Large intestine (tissue), 3 donors: ENCODE data around the gene VPS8. TPM values are rescaled to one million over a fixed set of nuclear protein-coding genes. Genes with fewer than 3 reads are reported as not detected.

Source experiments
- DNase-seq, 2 donors: peaks; one replicate each; pipeline versions ENCODE4 v3.0.0 to v3.0.0-alpha.2; 2013
- H3K27ac ChIP-seq: one replicate; pipeline ENCODE4 v1.5.1; 2013; ENCODE audit warnings: low read length
- H3K27me3 ChIP-seq: 2 replicates; pipeline ENCODE4 v1.6.1; 2013; ENCODE audit warnings: low read length; ENCODE audit not compliant: control insufficient read depth, insufficient read depth
- H3K36me3 ChIP-seq: 2 replicates; pipeline ENCODE4 v1.6.1; 2013; ENCODE audit warnings: low read length; ENCODE audit not compliant: control insufficient read depth, insufficient read depth
- H3K4me1 ChIP-seq: one replicate; pipeline ENCODE4 v1.6.1; 2013; ENCODE audit warnings: low read length; ENCODE audit not compliant: control insufficient read depth, insufficient read depth
- H3K4me3 ChIP-seq: one replicate; pipeline ENCODE4 v1.5.1; 2013; ENCODE audit warnings: low read length
- H3K9me3 ChIP-seq: one replicate; pipeline ENCODE4 v1.6.1; 2013; ENCODE audit warnings: mild to moderate bottlenecking, low read depth, low read length, moderate library complexity; ENCODE audit not compliant: control insufficient read depth
- whole genome bisulfite sequencing: methylation state at CpG from one replicate; pipeline ENCODE4 v1.1.5; 2013; ENCODE audit warnings: low lambda C conversion rate; ENCODE audit not compliant: insufficient coverage; 5-methylcytosine and 5-hydroxymethylcytosine counted together
- polyA plus RNA-seq: library from polyadenylated mRNA; unstranded; fragments of 120-200 nt; gene quantifications from one replicate; pipeline ENCODE4 v1.2.1, GENCODE V29; 2013

VPS8 gene
- polyA plus RNA-seq, 1 donor, result 36.2 TPM

GRCh38 chr3:185065059-185065458 is 253.1 kb downstream of the VPS8 start:
- no peaks in the 10 kb centered on the region for H3K36me3 ChIP-seq
- no peak overlapping the region for H3K4me3 ChIP-seq
- peaks cover 4% of the 10 kb centered on the region for H3K9me3 ChIP-seq
- DNase-seq, result peak in 1 of 2 donors; percentile 26
- H3K4me1 ChIP-seq, result peaks cover 14% of the 10 kb centered on the region
- WGBS, result no CpG with 5 or more reads among the region's 3 CpGs
- no peaks in the 10 kb centered on the region for H3K27me3 ChIP-seq
- no peak overlapping the region for H3K27ac ChIP-seq

GRCh38 chr3:185066251-185066650 is 254.3 kb downstream of the VPS8 start:
- Histone ChIP-seq H3K27me3 (no peaks in the 10 kb centered on the region), H3K9me3 (no peaks in the 10 kb centered on the region), H3K27ac (no peak overlapping the region), H3K4me3 (no peak overlapping the region), H3K36me3 (no peaks in the 10 kb centered on the region), H3K4me1 (peaks cover 18% of the 10 kb centered on the region)
- no CpG with 5 or more reads among the region's 4 CpGs for WGBS
- no peak for DNase-seq

DNA sequence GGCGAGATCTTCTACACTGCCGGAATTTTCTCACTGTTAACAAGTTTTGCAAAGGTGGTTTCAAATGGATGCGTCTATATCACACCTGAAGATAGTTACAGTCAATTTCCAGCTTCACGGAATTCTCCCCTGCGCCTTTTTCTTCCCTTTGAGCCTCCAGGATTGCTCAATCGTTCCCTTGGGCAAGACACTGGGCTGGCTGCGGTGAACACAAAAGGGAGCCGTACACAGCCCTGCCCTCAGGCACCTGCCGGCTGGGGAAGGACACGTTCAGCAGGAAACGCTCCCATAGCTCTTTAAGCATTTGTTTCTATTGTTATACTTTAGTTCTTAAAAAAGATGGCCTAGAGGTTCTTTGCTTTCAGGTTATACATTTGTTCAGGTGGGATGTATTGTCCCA is 255.2 kb downstream of the VPS8 start:
- Histone ChIP-seq H3K4me1 (peaks cover 18% of the 10 kb centered on the region), H3K9me3 (no peaks in the 10 kb centered on the region), H3K4me3 (no peak overlapping the region), H3K36me3 (no peaks in the 10 kb centered on the region), H3K27ac (no peak overlapping the region), H3K27me3 (no peaks in the 10 kb centered on the region)
- no peak for DNase-seq
- WGBS, result 80% methylated on average over 2 of the region's 11 CpGs

DNA sequence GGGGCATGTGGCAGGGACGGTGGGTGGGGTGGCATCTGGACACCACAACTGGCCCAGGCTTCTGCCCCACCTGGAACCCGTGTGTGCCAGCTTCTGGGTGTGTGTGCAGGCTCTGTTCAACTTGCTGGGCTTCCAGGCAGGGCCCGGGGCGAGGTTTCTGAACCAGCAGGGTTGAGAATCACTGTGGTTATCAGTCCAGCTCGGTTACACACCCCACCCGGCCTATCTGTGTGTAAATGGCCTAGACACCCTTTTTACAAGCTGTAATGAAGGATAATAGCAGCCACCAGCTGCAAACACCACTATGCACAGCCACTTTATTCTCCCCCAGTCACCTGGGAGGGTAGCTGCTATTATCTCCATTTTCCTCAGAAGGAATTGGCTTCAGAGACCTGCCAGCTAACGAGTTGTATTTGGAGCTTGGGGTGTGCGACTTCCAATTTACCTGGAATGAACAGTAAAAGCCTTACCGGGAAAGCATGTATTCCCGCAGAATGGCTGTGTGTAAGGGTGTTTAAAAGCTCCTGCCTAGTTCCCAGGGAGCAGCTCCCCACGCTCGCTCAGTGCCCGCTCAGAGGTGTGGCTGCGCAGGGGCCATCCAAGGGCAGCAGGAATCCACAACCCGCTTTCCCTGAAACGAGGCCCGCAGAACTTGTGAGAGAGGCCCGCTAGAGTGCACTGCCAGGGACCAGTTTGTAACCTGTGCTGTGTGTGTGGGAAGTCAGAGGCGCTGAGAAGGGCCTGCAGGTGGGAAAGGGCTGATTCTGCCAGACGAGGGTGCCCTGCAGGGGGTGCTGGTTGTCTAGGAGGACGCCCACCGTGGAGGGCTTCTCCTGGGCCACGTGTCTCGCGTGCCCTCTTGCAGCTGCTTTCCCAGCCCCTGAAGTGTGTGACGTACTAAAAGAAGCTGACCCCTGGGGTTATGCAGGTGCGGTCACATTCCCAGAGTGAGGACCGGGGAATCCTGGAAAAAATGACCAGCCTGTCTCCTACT is 257.4 kb downstream of the VPS8 start:
- H3K9me3 ChIP-seq, result no peaks in the 10 kb centered on the region
- H3K4me1 ChIP-seq, result peaks cover 18% of the 10 kb centered on the region
- no peaks in the 10 kb centered on the region for H3K36me3 ChIP-seq
- no peak overlapping the region for H3K4me3 ChIP-seq
- WGBS, result no CpG with 5 or more reads among the region's 28 CpGs
- DNase-seq, result peak; percentile 44 to 78
- peak overlapping the region; percentile 63 for H3K27ac ChIP-seq
- no peaks in the 10 kb centered on the region for H3K27me3 ChIP-seq

DNA sequence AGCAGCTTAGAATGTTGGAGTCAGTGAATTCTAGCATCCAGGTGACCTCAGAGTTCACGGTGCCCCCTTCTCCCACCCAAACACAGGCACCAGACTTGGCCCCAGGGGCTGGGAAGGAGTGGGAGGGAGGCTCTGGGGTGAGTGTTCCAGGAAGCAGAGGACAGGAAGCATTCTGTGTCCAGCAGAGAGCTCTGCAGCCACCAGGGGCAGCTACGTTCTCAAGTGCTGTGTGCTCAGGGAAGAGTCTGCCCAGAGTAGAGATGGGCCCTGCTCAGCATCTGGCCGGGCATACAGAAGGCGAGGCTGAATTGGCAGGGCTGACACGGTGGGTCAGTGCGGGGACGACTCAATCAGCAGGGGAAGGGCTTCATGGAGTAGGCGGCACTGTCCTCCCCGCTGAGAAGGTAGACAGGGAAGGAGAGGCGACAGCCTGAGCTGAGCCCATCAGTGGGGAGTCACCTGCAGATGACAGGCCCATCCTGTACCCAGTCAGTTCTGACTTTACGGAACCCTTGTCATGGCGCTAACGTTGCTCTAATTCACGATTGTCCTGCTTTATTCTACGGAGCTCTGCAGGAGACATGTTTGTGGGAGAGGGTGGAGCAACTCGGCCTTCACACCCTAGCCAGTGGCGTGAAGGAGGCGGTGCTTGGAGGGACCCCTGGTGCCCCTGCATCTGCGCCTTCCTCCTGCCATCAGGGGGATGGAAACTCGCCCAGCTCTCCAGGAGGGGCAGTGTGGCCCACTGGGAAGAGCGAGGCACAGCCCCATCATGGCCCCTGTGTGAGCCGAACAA is 258.7 kb downstream of the VPS8 start:
- Histone ChIP-seq H3K27ac (no peak overlapping the region), H3K9me3 (no peaks in the 10 kb centered on the region), H3K36me3 (no peaks in the 10 kb centered on the region), H3K27me3 (no peaks in the 10 kb centered on the region), H3K4me1 (peaks cover 18% of the 10 kb centered on the region), H3K4me3 (no peak overlapping the region)
- DNase-seq, result peak; percentile 38 to 53
- WGBS, result no CpG with 5 or more reads among the region's 22 CpGs

GRCh38 chr3:185071287-185071800 is 259.4 kb downstream of the VPS8 start:
- H3K36me3 ChIP-seq, result no peaks in the 10 kb centered on the region
- no peak for DNase-seq
- WGBS, result no CpG with 5 or more reads among the region's 7 CpGs
- H3K27ac ChIP-seq, result no peak overlapping the region
- H3K4me1 ChIP-seq, result peaks cover 18% of the 10 kb centered on the region
- no peaks in the 10 kb centered on the region for H3K9me3 ChIP-seq
- H3K27me3 ChIP-seq, result no peaks in the 10 kb centered on the region
- no peak overlapping the region for H3K4me3 ChIP-seq

DNA sequence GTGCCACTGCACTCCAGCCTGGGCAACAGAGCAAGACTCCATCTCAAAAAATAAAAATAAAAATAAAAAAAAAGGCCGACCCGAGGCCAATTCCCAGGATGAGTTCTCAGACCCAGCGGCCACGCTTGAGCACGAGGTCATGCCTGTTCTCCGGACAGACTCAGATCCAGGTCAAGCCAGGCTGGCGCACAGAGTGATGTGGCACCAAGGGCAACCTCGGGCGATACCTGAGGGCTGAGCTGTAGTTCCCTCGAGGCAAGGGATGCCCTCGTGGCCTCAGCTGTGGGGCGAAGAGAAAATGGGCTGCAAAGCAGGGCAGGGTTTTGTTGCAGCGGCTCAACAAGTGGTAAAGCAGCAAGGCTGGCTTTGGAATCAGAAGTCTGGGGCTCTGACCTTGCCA is 263.6 kb downstream of the VPS8 start:
- Histone ChIP-seq H3K4me1 (peaks cover 5% of the 10 kb centered on the region), H3K27me3 (no peaks in the 10 kb centered on the region), H3K4me3 (no peak overlapping the region), H3K27ac (no peak overlapping the region), H3K9me3 (no peaks in the 10 kb centered on the region), H3K36me3 (no peaks in the 10 kb centered on the region)
- no CpG with 5 or more reads among the region's 13 CpGs for WGBS
- DNase-seq, result no peak

DNA sequence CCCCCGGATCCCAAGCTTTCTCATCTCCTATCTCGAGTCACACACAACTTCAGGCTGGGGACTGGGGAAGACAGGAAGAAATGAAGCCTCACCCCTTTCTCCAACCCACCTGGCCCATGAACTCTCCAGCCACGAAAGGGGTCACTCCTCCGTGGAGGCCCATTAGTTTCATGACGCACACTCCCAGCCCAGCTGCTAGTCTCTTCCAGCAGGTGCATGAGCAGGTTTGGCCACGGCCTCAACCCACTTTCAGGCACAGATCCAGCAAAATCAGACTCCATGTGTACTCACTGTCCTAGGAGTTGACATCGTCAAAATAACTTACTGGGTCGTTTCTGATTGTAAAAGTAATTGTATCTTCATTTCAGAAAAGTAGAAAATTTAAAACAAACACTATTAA is 264.3 kb downstream of the VPS8 start:
- Histone ChIP-seq H3K4me1 (peaks cover 5% of the 10 kb centered on the region), H3K9me3 (no peaks in the 10 kb centered on the region), H3K36me3 (no peaks in the 10 kb centered on the region), H3K4me3 (no peak overlapping the region), H3K27ac (no peak overlapping the region), H3K27me3 (no peaks in the 10 kb centered on the region)
- no peak for DNase-seq
- WGBS, result no CpG with 5 or more reads among the region's 8 CpGs

DNA sequence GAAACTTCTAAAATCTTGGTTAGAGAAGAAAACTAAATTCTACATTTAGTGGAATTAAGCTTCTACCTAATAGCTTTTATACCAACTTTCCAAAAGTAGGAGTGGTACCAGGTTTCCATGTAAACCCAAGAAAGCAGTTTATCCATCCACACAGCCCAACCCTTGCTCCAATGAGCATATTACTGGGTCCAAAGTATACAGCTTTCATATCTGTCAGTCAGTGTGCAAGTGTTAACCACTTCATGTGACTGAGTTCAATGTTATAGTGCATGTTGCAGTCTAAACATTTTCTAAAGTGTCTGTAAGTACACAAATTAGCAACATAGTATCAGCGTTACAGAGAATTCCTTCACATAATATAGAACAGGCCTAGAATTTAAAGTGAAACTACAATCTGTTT is 267.7 kb downstream of the VPS8 start:
- H3K4me3 ChIP-seq, result no peak overlapping the region
- WGBS, result no CpG with 5 or more reads among the region's 1 CpG
- no peaks in the 10 kb centered on the region for H3K9me3 ChIP-seq
- H3K27me3 ChIP-seq, result no peaks in the 10 kb centered on the region
- H3K27ac ChIP-seq, result peak overlapping the region; percentile 51
- peaks cover 5% of the 10 kb centered on the region for H3K4me1 ChIP-seq
- peaks cover 5% of the 10 kb centered on the region for H3K36me3 ChIP-seq
- peak; percentile 53 to 86 for DNase-seq

- 100% methylated on average over 1 of the region's 1 CpG for WGBS
- Histone ChIP-seq H3K4me3 (no peak overlapping the region), H3K9me3 (no peaks in the 10 kb centered on the region), H3K27ac (no peak overlapping the region), H3K36me3 (peaks cover 5% of the 10 kb centered on the region), H3K27me3 (no peaks in the 10 kb centered on the region), H3K4me1 (peaks cover 5% of the 10 kb centered on the region)
- DNase-seq, result no peak
Observed at GRCh38 chr3:185081521-185081920, 269.6 kb downstream of the VPS8 start.
